NCI-H526 treated with DMSO at 0.1 percent for 48 hours (cell line): ENCODE data around the gene FKRP.
"Not testable (repeated sequence)": the region's sequence is repeated elsewhere in the genome, so short reads cannot be mapped to it uniquely, and the experiment has no call there.

Experiments used
- DNase-seq: peaks from one replicate; lab custom pipeline; 2025; lab: John Stamatoyannopoulos, UW

FKRP gene

GRCh38 chr19:46759817-46760333 is 14.0 kb downstream of the FKRP start:
- no peak for DNase-seq

DNA sequence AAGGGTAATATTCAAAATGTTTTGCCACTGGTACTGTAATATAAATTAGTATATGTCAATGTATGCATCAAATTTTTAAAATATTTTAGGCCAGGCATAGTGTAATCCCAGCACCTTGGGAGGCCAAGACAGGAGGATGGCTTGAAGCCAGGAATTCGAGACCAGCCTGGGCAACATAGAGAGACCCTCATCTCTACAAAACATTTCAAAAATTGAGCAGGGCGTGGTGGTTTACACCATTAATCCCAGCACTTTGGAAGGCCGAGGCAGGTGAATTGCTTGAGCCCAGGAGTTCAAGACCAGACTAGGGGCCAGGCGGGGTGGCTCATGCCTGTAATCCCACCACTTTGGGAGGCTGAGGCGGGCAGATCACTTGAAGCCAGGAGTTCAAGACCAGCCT is 14.5 kb downstream of the FKRP start:
- DNase-seq = no peak

DNA sequence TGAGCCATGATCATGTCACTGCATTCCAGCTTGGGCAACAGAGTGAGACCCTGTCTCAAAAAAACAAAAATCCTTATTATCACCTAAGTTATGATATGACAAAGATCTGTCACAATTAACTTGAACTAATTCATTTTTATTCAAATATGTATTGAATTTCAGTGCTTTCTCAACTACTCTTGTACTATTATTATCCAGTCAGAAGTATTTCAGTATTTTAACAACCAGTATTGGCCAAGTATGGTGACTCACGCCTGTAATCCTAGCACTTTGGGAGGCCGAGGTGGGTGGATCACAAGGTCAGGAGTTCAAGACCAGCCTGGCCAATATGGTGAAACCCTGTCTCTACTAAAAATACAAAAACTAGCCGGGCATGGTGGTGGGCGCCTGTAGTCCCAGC is 15.0 kb downstream of the FKRP start:
- DNase-seq = not testable (repeated sequence)

- DNase-seq = no peak
Measured at GRCh38 chr19:46761418-46761831, 15.6 kb downstream of the FKRP start.

- no peak for DNase-seq
Measured at GRCh38 chr19:46762245-46762890, 16.5 kb downstream of the FKRP start.

- DNase-seq = no peak
Measured at GRCh38 chr19:46764817-46765291, 19.0 kb downstream of the FKRP start.

- no peak for DNase-seq
Measured at GRCh38 chr19:46766569-46767317, 20.9 kb downstream of the FKRP start.

GRCh38 chr19:46768746-46769145 is 22.9 kb downstream of the FKRP start:
- DNase-seq = not testable (repeated sequence)

- DNase-seq = no peak
Measured at GRCh38 chr19:46772170-46773017, 26.5 kb downstream of the FKRP start.

GRCh38 chr19:46773018-46773399 is 27.2 kb downstream of the FKRP start:
- DNase-seq = no peak

GRCh38 chr19:46775642-46776258 is 29.9 kb downstream of the FKRP start:
- DNase-seq = no peak

- no peak for DNase-seq
Measured at GRCh38 chr19:46776927-46777911, 31.4 kb downstream of the FKRP start.

DNA sequence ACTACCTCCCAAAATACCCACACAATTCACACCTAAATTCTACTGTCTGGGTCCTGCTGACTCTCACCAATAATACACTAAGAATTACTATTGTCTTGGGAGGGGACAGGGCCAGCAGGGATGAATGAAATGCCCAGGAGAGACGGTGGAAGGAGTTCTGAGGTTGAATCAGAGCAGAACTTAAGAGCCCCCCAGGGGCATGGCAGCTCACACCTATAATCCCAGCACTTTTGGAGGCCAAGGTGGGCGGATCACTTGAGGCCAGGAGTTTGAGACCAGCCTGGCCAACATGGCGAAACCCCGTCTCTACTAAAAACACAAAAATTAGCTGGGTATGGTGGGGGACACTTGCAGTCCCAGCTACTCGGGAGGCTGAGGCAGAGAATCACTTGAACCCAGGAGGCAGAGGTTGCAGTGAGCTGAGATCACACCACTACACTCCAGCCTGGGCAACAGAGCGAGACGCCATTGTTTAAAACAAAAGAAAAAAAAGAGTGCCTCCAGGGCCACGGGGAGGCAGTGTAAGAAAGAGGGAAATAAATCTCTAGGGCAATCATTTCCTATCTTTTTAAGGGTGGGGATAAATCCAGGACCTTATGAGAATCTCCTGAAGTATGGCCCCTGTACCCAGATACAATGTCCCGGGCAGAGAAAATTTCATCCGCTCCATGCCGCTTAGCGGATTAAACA is 32.2 kb downstream of the FKRP start:
- DNase-seq = not testable (repeated sequence)

DNA sequence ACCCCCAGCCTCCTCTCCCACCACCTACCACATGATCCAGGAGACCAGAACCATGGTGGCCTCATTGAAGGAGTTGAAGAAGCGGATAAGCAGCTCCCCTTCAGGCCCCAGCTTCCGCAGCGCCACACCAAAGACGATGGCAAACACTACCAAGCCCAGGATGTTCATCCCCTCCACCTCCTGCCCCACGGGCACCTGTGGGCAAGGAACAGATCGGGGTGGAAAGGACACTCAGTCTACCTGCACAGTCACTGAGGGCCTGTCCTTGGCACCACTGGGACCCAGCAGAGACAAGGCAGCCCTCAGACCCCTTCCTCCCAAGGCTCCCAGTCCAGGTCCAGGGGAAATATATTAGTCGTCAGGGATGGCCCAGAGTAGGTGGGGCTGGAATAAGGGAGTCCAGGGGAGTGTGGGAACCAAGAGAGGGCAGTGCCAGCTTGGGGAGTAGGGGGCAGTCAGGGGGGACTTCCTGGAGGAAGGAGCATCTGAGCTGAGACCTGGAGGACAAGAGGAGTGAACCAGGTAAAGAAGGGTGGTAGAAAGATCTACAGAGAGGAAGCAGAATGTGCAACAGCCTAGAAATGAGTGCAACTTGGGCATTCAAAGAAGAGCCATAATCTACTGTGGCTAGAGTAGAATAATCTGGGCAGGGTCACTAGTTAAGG is 36.6 kb downstream of the FKRP start:
- no peak for DNase-seq

GRCh38 chr19:46783670-46784069 is 37.8 kb downstream of the FKRP start:
- no peak for DNase-seq

DNA sequence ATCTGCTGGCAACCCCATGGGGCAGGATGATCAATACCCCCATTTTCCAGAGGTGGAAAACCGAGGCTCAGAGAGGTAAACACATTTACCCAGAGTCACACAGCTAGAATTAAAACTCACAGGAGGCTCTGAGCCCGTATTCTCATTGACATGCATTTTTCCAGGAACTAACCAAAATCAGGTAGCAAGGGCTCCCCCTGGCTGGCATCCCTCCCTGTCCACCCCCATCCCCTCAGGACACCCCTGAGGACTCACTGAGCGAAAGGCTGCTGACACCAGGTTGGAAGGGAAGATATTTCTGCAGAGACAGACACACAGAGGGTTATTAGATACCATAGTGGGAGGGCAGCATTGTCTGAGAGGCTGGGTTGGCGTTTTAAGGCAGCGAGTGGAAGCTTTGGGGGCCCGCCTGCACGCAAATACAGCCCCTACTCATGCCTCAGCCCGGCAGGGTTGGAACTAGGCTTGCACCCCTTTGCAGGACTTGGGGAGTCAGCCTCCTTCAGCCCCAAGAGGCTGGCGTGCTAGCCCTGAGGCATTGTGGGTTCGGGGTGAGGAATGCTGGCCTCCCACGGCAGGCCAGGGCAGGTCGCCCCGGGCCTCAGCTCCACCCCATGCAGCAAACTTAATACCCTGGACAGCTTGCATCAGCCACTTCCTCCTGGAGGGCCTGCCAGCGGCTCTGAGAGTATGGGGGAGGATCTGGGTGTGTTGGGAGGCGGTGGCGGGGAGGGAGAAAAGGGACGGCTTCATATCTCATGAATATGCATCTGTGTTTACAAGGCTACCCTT is 38.6 kb downstream of the FKRP start:
- peak; percentile 29 for DNase-seq

- DNase-seq = no peak
Measured at GRCh38 chr19:46785054-46785979, 39.5 kb downstream of the FKRP start.

DNA sequence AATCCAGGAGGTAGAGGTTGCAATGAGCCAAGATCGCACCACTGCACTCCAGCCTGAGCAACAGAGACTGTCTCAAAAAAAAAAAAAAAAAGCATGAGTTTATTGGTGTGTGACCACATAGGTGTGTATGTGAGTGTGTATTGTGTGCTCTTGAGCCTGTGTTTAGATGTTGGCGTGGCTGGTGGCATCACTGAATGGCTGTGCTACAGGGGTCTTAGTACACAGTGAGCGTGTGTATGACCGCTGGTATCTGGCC is 40.1 kb downstream of the FKRP start:
- no peak for DNase-seq
